ENCODE results near the gene ZNF385C.

DNA sequence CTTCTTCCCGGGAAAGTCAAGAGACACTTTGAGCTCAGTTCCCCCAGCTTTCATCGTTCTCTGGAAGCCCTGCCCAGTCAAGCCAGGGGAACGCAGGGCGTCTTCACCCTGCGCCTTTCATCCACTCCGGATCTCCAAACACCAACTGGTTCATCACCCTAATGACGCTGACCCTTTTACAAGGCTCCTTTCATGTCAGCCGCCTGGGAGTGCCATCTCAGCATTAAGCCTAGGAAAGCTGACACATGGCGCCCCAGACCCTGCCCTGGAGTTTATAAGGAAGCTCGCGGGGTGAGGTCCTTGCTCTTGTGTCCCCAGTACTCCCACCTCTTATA is 80.4 kb downstream of the ZNF385C start:
- TF ChIP-seq, protein P1, sequence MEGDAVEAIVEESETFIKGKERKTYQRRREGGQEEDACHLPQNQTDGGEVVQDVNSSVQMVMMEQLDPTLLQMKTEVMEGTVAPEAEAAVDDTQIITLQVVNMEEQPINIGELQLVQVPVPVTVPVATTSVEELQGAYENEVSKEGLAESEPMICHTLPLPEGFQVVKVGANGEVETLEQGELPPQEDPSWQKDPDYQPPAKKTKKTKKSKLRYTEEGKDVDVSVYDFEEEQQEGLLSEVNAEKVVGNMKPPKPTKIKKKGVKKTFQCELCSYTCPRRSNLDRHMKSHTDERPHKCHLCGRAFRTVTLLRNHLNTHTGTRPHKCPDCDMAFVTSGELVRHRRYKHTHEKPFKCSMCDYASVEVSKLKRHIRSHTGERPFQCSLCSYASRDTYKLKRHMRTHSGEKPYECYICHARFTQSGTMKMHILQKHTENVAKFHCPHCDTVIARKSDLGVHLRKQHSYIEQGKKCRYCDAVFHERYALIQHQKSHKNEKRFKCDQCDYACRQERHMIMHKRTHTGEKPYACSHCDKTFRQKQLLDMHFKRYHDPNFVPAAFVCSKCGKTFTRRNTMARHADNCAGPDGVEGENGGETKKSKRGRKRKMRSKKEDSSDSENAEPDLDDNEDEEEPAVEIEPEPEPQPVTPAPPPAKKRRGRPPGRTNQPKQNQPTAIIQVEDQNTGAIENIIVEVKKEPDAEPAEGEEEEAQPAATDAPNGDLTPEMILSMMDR (IDR thresholded peaks at IDR 0.05; ENCODE audit: low read length) = no peak
- no peak for TF ChIP-seq EZH2 (optimal IDR thresholded peaks at IDR 0.05; ENCODE audit: low read depth, low read length)
- TF ChIP-seq EZH2phosphoT487 (IDR thresholded peaks at IDR 0.05; ENCODE audit: low read length) = no peak

Measured in MM.1S (cell line).